HepG2 (cell line): ENCODE results near the gene UQCC5. TPM values are rescaled to one million over a fixed set of nuclear protein-coding genes. Genes with fewer than 3 reads are reported as not detected.

Experiments used
- ARID2 ChIP-seq: sonication (generic); formaldehyde crosslinking; IDR thresholded peaks from 2 replicates; pipeline ENCODE4 v1.8.1; 2022; ENCODE audit warnings: mild to moderate bottlenecking, missing genetic modification reagents, borderline replicate concordance
- DR1 ChIP-seq: sonication (generic); formaldehyde crosslinking; IDR thresholded peaks from 2 replicates; pipeline ENCODE4 v1.8.0; 2021; ENCODE audit warnings: mild to moderate bottlenecking, missing genetic modification reagents, inconsistent platforms
- ELF3 ChIP-seq: IDR thresholded peaks from 2 replicates; pipeline ENCODE4 v1.6.1; 2016; ENCODE audit warnings: missing genetic modification reagents, missing compliant biosample characterization
- ETV6 ChIP-seq: sonication (generic); formaldehyde crosslinking; conservative IDR thresholded peaks from 2 replicates; pipeline ENCODE4 v1.4.0; 2020; ENCODE audit warnings: missing genetic modification reagents
- FOSL1 ChIP-seq: sonication (generic); formaldehyde crosslinking; IDR thresholded peaks from 2 replicates; pipeline ENCODE4 v1.9.0; 2021; ENCODE audit warnings: missing genetic modification reagents, borderline replicate concordance
- FOSL2 ChIP-seq: sonication (generic); formaldehyde crosslinking; IDR thresholded peaks from 2 replicates; pipeline ENCODE4 v1.4.0; 2020; ENCODE audit warnings: missing genetic modification reagents
- FOXC1 ChIP-seq: sonication (generic); formaldehyde crosslinking; IDR thresholded peaks from 2 replicates; pipeline ENCODE4 v1.8.0; 2022; ENCODE audit warnings: mild to moderate bottlenecking, missing genetic modification reagents, borderline replicate concordance
- GMEB1 ChIP-seq: sonication (generic); formaldehyde crosslinking; IDR thresholded peaks from 2 replicates; pipeline ENCODE4 v1.5.1; 2020; ENCODE audit warnings: missing genetic modification reagents, mild to moderate bottlenecking, borderline replicate concordance
- KLF13 ChIP-seq: sonication (generic); formaldehyde crosslinking; IDR thresholded peaks from 2 replicates; pipeline ENCODE4 v1.4.0; 2020; ENCODE audit warnings: mild to moderate bottlenecking, missing genetic modification reagents
- PLRG1 ChIP-seq: fragments of 450-650 bp; conservative IDR thresholded peaks from 2 replicates; pipeline ENCODE4 v1.6.1; 2016
- SKI ChIP-seq: fragments of 450-650 bp; IDR thresholded peaks from one replicate; pipeline ENCODE4 v1.6.1; 2018; ENCODE audit warnings: mild to moderate bottlenecking; ENCODE audit not compliant: partially characterized antibody
- SOX5 ChIP-seq: IDR thresholded peaks from 2 replicates; pipeline ENCODE4 v1.6.1; 2016; ENCODE audit warnings: borderline replicate concordance
- ZMAT3 ChIP-seq: sonication (generic); formaldehyde crosslinking; conservative IDR thresholded peaks from 2 replicates; pipeline ENCODE4 v1.7.0; 2021; ENCODE audit warnings: missing genetic modification reagents
- ZNF274 ChIP-seq: sonication (generic); formaldehyde crosslinking; IDR thresholded peaks from 2 replicates; pipeline ENCODE4 v1.5.1; 2020; ENCODE audit warnings: mild to moderate bottlenecking, missing genetic modification reagents
- ZNF781 ChIP-seq: sonication (generic); formaldehyde crosslinking; IDR thresholded peaks from 2 replicates; pipeline ENCODE4 v1.5.1; 2020; ENCODE audit warnings: borderline replicate concordance, mild to moderate bottlenecking, missing genetic modification reagents; ENCODE audit errors: not compliant biosample characterization
- ZSCAN25 ChIP-seq: sonication (generic); formaldehyde crosslinking; IDR thresholded peaks from 2 replicates; pipeline ENCODE4 v1.8.0; 2022; ENCODE audit warnings: mild to moderate bottlenecking, missing genetic modification reagents
- polyA plus RNA-seq, 8 experiments: library from polyadenylated mRNA; depleted of rRNA in 3 of 8; stranded (reverse) in 7 of 8; unstranded in 1 of 8; fragments of >200 nt; fragmentation: Illumina TruSeq in 4 of 8; extraction: Trizol in 4 of 8; gene quantifications; 2 replicates each; pipeline versions ENCODE4 v1.2.1 to v1.2.3, GENCODE V29; 2011 to 2016; ENCODE audit warnings: low read depth in 4 of 8, missing spikeins in 1 of 8, mixed read lengths in 1 of 8; ENCODE audit not compliant: insufficient read depth in 1 of 8
- total RNA-seq, 5 experiments: library from RNA; depleted of rRNA; stranded (reverse); fragments of >200 nt; fragmentation: Illumina TruSeq; extraction: Trizol; gene quantifications; 2 replicates each; pipeline ENCODE4 v1.2.3, GENCODE V29; 2016; ENCODE audit warnings: low read depth in 1 of 5
- TF ChIP-seq, protein P1 (sequence below): sonication (generic); formaldehyde crosslinking; IDR thresholded peaks from 2 replicates; pipeline ENCODE4 v1.9.0; 2022; ENCODE audit warnings: low read depth, missing genetic modification reagents

UQCC5 gene
- total and polyA plus RNA-seq, 2 of the 13 experiments (the other 11 are each of a cell fraction or from before 2014, with no cell fraction given): 15.4 to 29.5 TPM

GRCh38 chr3:52507359-52507758 lies 29.0 kb upstream of the UQCC5 start (continued):
- TF ChIP-seq FOXC1 (no peak), ZNF781 (CRISPR knock-in tag) (no peak), SKI (no peak), KLF13 (no peak), FOSL2 (peak; percentile 77), GMEB1 (no peak), DR1 (CRISPR knock-in tag) (no peak), PLRG1 (no peak), ZSCAN25 (peak; percentile 95), ZMAT3 (CRISPR knock-in tag) (no peak), ELF3 (CRISPR knock-in tag) (0 out of 2 replicates have a peak, but pooled peaks have one; percentile 20), ARID2 (CRISPR knock-in tag) (no peak), ETV6 (no peak), FOSL1 (no peak), SOX5 (CRISPR knock-in tag) (peak; percentile 39; the same call in 1 of the 2 replicates), ZNF274 (CRISPR knock-in tag) (no peak)
- TF ChIP-seq, protein P1, sequence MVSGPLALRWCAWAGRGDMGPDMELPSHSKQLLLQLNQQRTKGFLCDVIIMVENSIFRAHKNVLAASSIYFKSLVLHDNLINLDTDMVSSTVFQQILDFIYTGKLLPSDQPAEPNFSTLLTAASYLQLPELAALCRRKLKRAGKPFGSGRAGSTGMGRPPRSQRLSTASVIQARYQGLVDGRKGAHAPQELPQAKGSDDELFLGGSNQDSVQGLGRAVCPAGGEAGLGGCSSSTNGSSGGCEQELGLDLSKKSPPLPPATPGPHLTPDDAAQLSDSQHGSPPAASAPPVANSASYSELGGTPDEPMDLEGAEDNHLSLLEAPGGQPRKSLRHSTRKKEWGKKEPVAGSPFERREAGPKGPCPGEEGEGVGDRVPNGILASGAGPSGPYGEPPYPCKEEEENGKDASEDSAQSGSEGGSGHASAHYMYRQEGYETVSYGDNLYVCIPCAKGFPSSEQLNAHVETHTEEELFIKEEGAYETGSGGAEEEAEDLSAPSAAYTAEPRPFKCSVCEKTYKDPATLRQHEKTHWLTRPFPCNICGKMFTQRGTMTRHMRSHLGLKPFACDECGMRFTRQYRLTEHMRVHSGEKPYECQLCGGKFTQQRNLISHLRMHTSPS (CRISPR knock-in tag): peak; percentile 56; the same call in 1 of the 2 replicates
- TF ChIP-seq, all 625 proteins: peak for 17
